Measurements from ENCODE around the gene GPRC5C.

The GPRC5C gene

GRCh38 chr17:74453665-74454196 is 21.8 kb downstream of the GPRC5C start:
- DNase-seq: no peak

GRCh38 chr17:74454197-74455024 is 22.5 kb downstream of the GPRC5C start:
- DNase-seq: peak; percentile 84

GRCh38 chr17:74455025-74455545 is 23.2 kb downstream of the GPRC5C start:
- no peak for DNase-seq

- DNase-seq: no peak
Measured at GRCh38 chr17:74455821-74456220, 23.9 kb downstream of the GPRC5C start.

GRCh38 chr17:74457146-74457819 is 25.4 kb downstream of the GPRC5C start:
- DNase-seq: peak; percentile 45

- no peak for DNase-seq
Measured at GRCh38 chr17:74457820-74458166, 25.9 kb downstream of the GPRC5C start.

GRCh38 chr17:74458835-74459234 is 26.9 kb downstream of the GPRC5C start:
- DNase-seq: no peak

- DNase-seq: no peak
Measured at GRCh38 chr17:74459622-74460021, 27.7 kb downstream of the GPRC5C start.

GRCh38 chr17:74460241-74460640 is 28.4 kb downstream of the GPRC5C start:
- DNase-seq: no peak

- DNase-seq: no peak
Measured at GRCh38 chr17:74460996-74461395, 29.1 kb downstream of the GPRC5C start.

- DNase-seq: no peak
Measured at GRCh38 chr17:74461611-74462010, 29.7 kb downstream of the GPRC5C start.

GRCh38 chr17:74464730-74465377 is 33.0 kb downstream of the GPRC5C start:
- no peak for DNase-seq

GRCh38 chr17:74465378-74466110 is 33.7 kb downstream of the GPRC5C start:
- DNase-seq: no peak

- DNase-seq: no peak
Measured at GRCh38 chr17:74466111-74466827, 34.4 kb downstream of the GPRC5C start, which contains the start of gene CD300A. Gene CD300A (plus strand): TSS chr17:74466634. CDS start chr17:74466704, 70 bp downstream.

- no peak for DNase-seq
Measured at GRCh38 chr17:74466828-74467184, 34.9 kb downstream of the GPRC5C start.

GRCh38 chr17:74467221-74467951 is 35.5 kb downstream of the GPRC5C start:
- no peak for DNase-seq

GRCh38 chr17:74471341-74471740 is 39.5 kb downstream of the GPRC5C start:
- no peak for DNase-seq

GRCh38 chr17:74472890-74473289 is 41.0 kb downstream of the GPRC5C start:
- DNase-seq: no peak

- DNase-seq: no peak
Measured at GRCh38 chr17:74473294-74473693, 41.4 kb downstream of the GPRC5C start.

GRCh38 chr17:74474043-74474792 is 42.3 kb downstream of the GPRC5C start:
- DNase-seq: no peak

Data from NCI-H1092 treated with DMSO at 0.1 percent for 48 hours (cell line).